HG03280 (cell line): ENCODE measurements around the gene CBFA2T2.

Source experiments
- ATAC-seq: cut with Tn5 transposase; IDR thresholded peaks from one replicate; pipeline ENCODE4 v1.9.1; 2021; ENCODE audit warnings: mild to moderate bottlenecking, moderate library complexity; ENCODE audit not compliant: unreplicated experiment

CBFA2T2 gene

GRCh38 chr20:33660685-33661058, 170.8 kb downstream of the CBFA2T2 start:
- no peak for ATAC-seq

- ATAC-seq, result no peak
Observed at GRCh38 chr20:33662172-33662571, 172.3 kb downstream of the CBFA2T2 start, which contains the start of gene C20orf144. Gene C20orf144, plus strand, starts transcription at chr20:33662327. Its CDS starts 19 bp downstream, at chr20:33662346.

GRCh38 chr20:33663161-33664084, 173.5 kb downstream of the CBFA2T2 start:
- ATAC-seq, result peak; percentile 56

GRCh38 chr20:33664085-33664761, 174.3 kb downstream of the CBFA2T2 start:
- no peak for ATAC-seq

- no peak for ATAC-seq
Observed at GRCh38 chr20:33664762-33665144, 174.9 kb downstream of the CBFA2T2 start.

- ATAC-seq, result peak; percentile 62
Observed at GRCh38 chr20:33666293-33667244, 176.7 kb downstream of the CBFA2T2 start, which contains the start of gene ACTL10. Gene ACTL10, plus strand, starts transcription at chr20:33666943. Its CDS starts 555 bp downstream, at chr20:33667498.

- ATAC-seq, result peak; percentile 13
Observed at GRCh38 chr20:33667245-33667675, 177.4 kb downstream of the CBFA2T2 start.

- peak; percentile 46 for ATAC-seq
Observed at GRCh38 chr20:33667676-33668465, 178.0 kb downstream of the CBFA2T2 start.

- no peak for ATAC-seq
Observed at GRCh38 chr20:33668466-33669155, 178.7 kb downstream of the CBFA2T2 start.

- ATAC-seq, result no peak
Observed at GRCh38 chr20:33669224-33669623, 179.3 kb downstream of the CBFA2T2 start.

- no peak for ATAC-seq
Observed at GRCh38 chr20:33669873-33670640, 180.2 kb downstream of the CBFA2T2 start.

GRCh38 chr20:33670715-33671499, 181.0 kb downstream of the CBFA2T2 start:
- ATAC-seq, result no peak

- ATAC-seq, result no peak
Observed at GRCh38 chr20:33671573-33672288, 181.8 kb downstream of the CBFA2T2 start.

GRCh38 chr20:33672426-33673113, 182.7 kb downstream of the CBFA2T2 start:
- ATAC-seq, result no peak

GRCh38 chr20:33673114-33673409, 183.2 kb downstream of the CBFA2T2 start:
- no peak for ATAC-seq

- ATAC-seq, result no peak
Observed at GRCh38 chr20:33673410-33674293, 183.8 kb downstream of the CBFA2T2 start.
